Progenitor cell of endocrine pancreas (in vitro differentiated cells): ENCODE measurements around the gene UTP14C. TPM values are rescaled to one million over a fixed set of nuclear protein-coding genes. Genes with fewer than 3 reads are reported as not detected.
A peak's percentile ranks its signal among the peaks of the same experiment; 100 is the strongest.

Source experiments
- DNase-seq: peaks from one replicate; pipeline ENCODE4 v3.0.0; 2021; ENCODE audit warnings: low spot score; ENCODE audit not compliant: unreplicated experiment
- H3K27ac Mint-ChIP-seq: 2 replicates; pipeline ENCODE4 v1.8.0; 2021; ENCODE audit warnings: mild to moderate bottlenecking, moderate library complexity, mixed read lengths
- H3K27me3 Mint-ChIP-seq: 2 replicates; pipeline ENCODE4 v1.8.0; 2021; ENCODE audit warnings: mixed read lengths
- H3K36me3 Mint-ChIP-seq: 2 replicates; pipeline ENCODE4 v1.8.0; 2022; ENCODE audit warnings: mixed read lengths; ENCODE audit not compliant: insufficient read depth
- H3K4me1 Mint-ChIP-seq: 2 replicates; pipeline ENCODE4 v1.8.0; 2021; ENCODE audit warnings: low read depth, mixed read lengths
- H3K4me3 Mint-ChIP-seq: 2 replicates; pipeline ENCODE4 v1.8.0; 2021; ENCODE audit warnings: low read depth, mild to moderate bottlenecking, moderate library complexity, mixed read lengths
- H3K9me3 Mint-ChIP-seq: 2 replicates; pipeline ENCODE4 v1.8.0; 2021; ENCODE audit warnings: low read depth, mixed read lengths
- total RNA-seq: library from RNA; stranded (reverse); gene quantifications from 2 replicates; pipeline ENCODE4 v1.2.1, GENCODE V29; 2021
- TF ChIP-seq, protein P1 (sequence below): fragments of 200-600 bp; sonication (generic); IDR thresholded peaks from one replicate; pipeline ENCODE4 v1.5.0; 2021; ENCODE audit warnings: antibody characterized with exemption, mild to moderate bottlenecking; ENCODE audit not compliant: unreplicated experiment

UTP14C gene
- total RNA-seq, 1 donor from 2014 or later = 22.6 TPM

GRCh38 chr13:52010890-52011631, 13.4 kb upstream of the UTP14C start, which contains the start of gene ATP7B:
Gene ATP7B, minus strand, starts transcription at chr13:52011450. Its CDS starts 113 bp downstream, at chr13:52011337.
- peaks cover 4% of the 10 kb centered on the region for H3K9me3 Mint-ChIP-seq
- H3K4me1 Mint-ChIP-seq = peaks cover 44% of the 10 kb centered on the region
- H3K36me3 Mint-ChIP-seq = peaks cover 16% of the 10 kb centered on the region
- peak within 1 kb of the TSS; percentile 100 for H3K4me3 Mint-ChIP-seq
- TF ChIP-seq, protein P1, sequence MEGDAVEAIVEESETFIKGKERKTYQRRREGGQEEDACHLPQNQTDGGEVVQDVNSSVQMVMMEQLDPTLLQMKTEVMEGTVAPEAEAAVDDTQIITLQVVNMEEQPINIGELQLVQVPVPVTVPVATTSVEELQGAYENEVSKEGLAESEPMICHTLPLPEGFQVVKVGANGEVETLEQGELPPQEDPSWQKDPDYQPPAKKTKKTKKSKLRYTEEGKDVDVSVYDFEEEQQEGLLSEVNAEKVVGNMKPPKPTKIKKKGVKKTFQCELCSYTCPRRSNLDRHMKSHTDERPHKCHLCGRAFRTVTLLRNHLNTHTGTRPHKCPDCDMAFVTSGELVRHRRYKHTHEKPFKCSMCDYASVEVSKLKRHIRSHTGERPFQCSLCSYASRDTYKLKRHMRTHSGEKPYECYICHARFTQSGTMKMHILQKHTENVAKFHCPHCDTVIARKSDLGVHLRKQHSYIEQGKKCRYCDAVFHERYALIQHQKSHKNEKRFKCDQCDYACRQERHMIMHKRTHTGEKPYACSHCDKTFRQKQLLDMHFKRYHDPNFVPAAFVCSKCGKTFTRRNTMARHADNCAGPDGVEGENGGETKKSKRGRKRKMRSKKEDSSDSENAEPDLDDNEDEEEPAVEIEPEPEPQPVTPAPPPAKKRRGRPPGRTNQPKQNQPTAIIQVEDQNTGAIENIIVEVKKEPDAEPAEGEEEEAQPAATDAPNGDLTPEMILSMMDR = peak; percentile 47
- H3K27ac Mint-ChIP-seq = peak within 1 kb of the TSS; percentile 99
- DNase-seq = peak; percentile 28
- no peaks in the 10 kb centered on the region for H3K27me3 Mint-ChIP-seq

DNA sequence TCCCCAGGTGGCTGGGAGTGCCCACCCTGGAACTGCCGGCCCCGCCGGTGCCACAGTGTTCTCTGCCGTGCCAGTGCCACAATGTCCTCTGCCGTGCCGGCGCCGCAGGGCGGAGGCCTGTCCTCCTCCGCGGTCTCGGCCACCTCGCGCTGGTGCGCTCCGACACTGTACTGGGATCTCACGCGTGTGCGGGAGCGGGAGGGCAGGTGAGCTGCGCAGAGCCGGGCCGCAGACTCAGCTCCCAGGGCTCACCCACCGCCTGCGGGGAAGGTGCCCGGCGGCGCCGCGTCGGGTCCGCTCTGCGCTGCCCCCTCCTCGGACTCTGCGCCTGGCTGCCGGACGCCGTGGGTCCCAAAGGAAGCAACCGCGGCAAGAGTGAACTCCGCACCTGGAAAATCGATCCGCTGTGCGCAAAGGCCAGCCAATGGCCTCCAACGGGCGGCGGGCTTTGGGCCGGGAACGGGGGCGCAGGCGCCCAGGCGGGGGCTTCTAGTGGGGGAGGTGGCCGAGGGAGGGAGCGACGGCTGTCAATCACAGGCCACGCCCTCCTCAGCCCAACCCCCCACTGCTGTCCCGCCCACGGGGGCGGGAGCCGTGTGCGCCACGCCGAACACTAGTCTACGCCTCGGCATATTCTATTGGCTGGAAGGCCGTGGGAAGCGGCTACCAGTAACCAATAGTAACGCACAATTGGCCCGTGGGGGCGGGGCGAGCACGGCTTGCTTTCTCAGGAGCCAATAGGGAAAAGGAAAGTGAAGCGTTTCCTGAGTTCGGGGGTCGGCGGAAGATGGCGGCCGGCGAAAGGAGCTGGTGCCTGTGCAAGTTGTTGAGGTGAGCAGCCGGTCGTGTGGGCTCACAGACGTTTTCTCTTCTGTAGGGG, 12.6 kb upstream of the UTP14C start, which contains the start of gene ALG11:
Gene ALG11, plus strand, starts transcription at position 767 of the 880 bp plus-strand sequence. Its CDS starts 21 bp downstream, at position 788.
- no peaks in the 10 kb centered on the region for H3K27me3 Mint-ChIP-seq
- peaks cover 36% of the 10 kb centered on the region for H3K4me1 Mint-ChIP-seq
- TF ChIP-seq, protein P1 = no peak

DNA sequence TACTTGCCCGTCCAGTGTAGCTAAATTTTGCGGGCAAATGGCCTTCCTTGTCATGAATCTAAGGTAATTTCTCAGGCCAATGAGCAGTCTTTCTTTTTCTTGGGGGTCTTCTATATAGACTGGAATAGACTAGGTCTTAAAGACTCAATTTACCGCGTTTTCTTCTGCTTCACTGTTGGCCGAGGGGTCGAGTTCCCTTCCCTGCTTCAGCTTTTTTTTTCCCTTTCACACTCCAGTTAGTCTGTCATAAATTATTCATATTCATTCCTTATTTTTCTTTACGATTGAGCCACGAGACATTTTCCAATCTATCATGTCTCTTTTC, 12.0 kb upstream of the UTP14C start:
- H3K27ac Mint-ChIP-seq = peak overlapping the region; percentile 99
- peaks cover 30% of the 10 kb centered on the region for H3K4me1 Mint-ChIP-seq
- no peak for DNase-seq
- H3K36me3 Mint-ChIP-seq = peaks cover 12% of the 10 kb centered on the region
- peak overlapping the region; percentile 100 for H3K4me3 Mint-ChIP-seq
- TF ChIP-seq, protein P1 = no peak
- peaks cover 4% of the 10 kb centered on the region for H3K9me3 Mint-ChIP-seq
- H3K27me3 Mint-ChIP-seq = no peaks in the 10 kb centered on the region

More for the DNA sequence above, 12.6 kb upstream of the UTP14C start, which contains the start of gene ALG11:
- Mint-ChIP-seq H3K27ac (peak within 1 kb of the TSS; percentile 99), H3K4me3 (peak within 1 kb of the TSS; percentile 100), H3K9me3 (peaks cover 4% of the 10 kb centered on the region), H3K36me3 (peaks cover 12% of the 10 kb centered on the region)
- DNase-seq = peak; percentile 100

DNA sequence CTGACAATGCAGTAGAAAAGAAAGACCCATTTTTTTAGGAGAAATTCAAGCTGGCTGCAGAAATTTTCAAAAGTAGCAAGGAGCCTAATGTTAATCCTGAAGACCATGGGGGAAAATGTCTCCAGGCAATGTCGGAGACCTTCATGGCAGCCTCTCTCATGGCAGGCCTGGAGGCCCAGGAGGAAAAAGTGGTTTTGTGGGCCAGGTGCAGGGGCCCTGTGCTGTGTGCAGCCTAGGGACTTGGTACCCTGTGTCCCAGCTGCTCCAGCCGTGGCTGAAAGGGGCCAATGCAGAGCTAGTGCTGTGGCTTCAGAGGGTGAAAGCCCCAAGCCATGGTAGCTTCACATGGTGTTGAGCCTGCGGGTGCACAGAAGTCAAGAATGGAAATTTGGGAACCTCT, 8.2 kb upstream of the UTP14C start:
- no peaks in the 10 kb centered on the region for H3K27me3 Mint-ChIP-seq
- peaks cover 4% of the 10 kb centered on the region for H3K9me3 Mint-ChIP-seq
- peaks cover 25% of the 10 kb centered on the region for H3K36me3 Mint-ChIP-seq

More for the DNA sequence above, 8.2 kb upstream of the UTP14C start:
- no peak for DNase-seq
- peaks cover 4% of the 10 kb centered on the region for H3K4me1 Mint-ChIP-seq
- H3K27ac Mint-ChIP-seq = no peak overlapping the region
- H3K4me3 Mint-ChIP-seq = no peak overlapping the region
- TF ChIP-seq, protein P1 = no peak
